GM19395 (cell line): ENCODE results near the gene ELF3.
"Not testable (repeated sequence)": the region's sequence is repeated elsewhere in the genome, so short reads cannot be mapped to it uniquely, and the experiment has no call there.

Source experiments
- ATAC-seq: cut with Tn5 transposase; IDR thresholded peaks from one replicate; pipeline ENCODE4 v1.9.1; 2021; ENCODE audit warnings: mild to moderate bottlenecking, moderate library complexity; ENCODE audit not compliant: unreplicated experiment

Gene ELF3

GRCh38 chr1:202007805-202008489 is 2.4 kb upstream of the ELF3 start:
- ATAC-seq, result no peak

GRCh38 chr1:202009326-202010179 is 834 bp upstream of the ELF3 start:
- ATAC-seq, result peak; percentile 56

GRCh38 chr1:202011994-202012393 is 1.6 kb downstream of the ELF3 start:
- ATAC-seq, result no peak

GRCh38 chr1:202012544-202013478 is 2.4 kb downstream of the ELF3 start:
- no peak for ATAC-seq

GRCh38 chr1:202013603-202014002 is 3.2 kb downstream of the ELF3 start:
- no peak for ATAC-seq

GRCh38 chr1:202014060-202014459 is 3.7 kb downstream of the ELF3 start:
- ATAC-seq, result no peak

GRCh38 chr1:202014915-202015661 is 4.7 kb downstream of the ELF3 start:
- ATAC-seq, result no peak

GRCh38 chr1:202015662-202015937 is 5.2 kb downstream of the ELF3 start:
- ATAC-seq, result no peak

GRCh38 chr1:202016022-202016810 is 5.8 kb downstream of the ELF3 start:
- ATAC-seq, result no peak

GRCh38 chr1:202016811-202017748 is 6.7 kb downstream of the ELF3 start:
- ATAC-seq, result no peak

- no peak for ATAC-seq
Observed at GRCh38 chr1:202017749-202018467, 7.5 kb downstream of the ELF3 start.

GRCh38 chr1:202018468-202019234 is 8.3 kb downstream of the ELF3 start:
- no peak for ATAC-seq

- not testable (repeated sequence) for ATAC-seq
Observed at GRCh38 chr1:202019235-202019558, 8.8 kb downstream of the ELF3 start.

- no peak for ATAC-seq
Observed at GRCh38 chr1:202023001-202023433, 12.6 kb downstream of the ELF3 start.

- no peak for ATAC-seq
Observed at GRCh38 chr1:202029171-202029665, 18.8 kb downstream of the ELF3 start.

- ATAC-seq, result no peak
Observed at GRCh38 chr1:202029727-202030126, 19.3 kb downstream of the ELF3 start.

- no peak for ATAC-seq
Observed at GRCh38 chr1:202031796-202032195, 21.4 kb downstream of the ELF3 start.
